C4-2B (cell line): ENCODE data around the gene PRDM9.
A peak's percentile ranks its signal among the peaks of the same experiment; 100 is the strongest.
"Not testable (repeated sequence)": the region's sequence is repeated elsewhere in the genome, so short reads cannot be mapped to it uniquely, and the experiment has no call there.

Experiments used
- H3K27ac ChIP-seq: fragments of 450-650 bp; 2 replicates; pipeline ENCODE4 v1.5.1; 2017
- ZFX ChIP-seq: fragments of 450-650 bp; IDR thresholded peaks from 2 replicates; pipeline ENCODE4 v1.6.1; 2017
- TF ChIP-seq, protein P1 (sequence below): fragments of 450-650 bp; conservative IDR thresholded peaks from 2 replicates; pipeline ENCODE4 v1.5.1; 2017; ENCODE audit warnings: mild to moderate bottlenecking

The PRDM9 gene

DNA sequence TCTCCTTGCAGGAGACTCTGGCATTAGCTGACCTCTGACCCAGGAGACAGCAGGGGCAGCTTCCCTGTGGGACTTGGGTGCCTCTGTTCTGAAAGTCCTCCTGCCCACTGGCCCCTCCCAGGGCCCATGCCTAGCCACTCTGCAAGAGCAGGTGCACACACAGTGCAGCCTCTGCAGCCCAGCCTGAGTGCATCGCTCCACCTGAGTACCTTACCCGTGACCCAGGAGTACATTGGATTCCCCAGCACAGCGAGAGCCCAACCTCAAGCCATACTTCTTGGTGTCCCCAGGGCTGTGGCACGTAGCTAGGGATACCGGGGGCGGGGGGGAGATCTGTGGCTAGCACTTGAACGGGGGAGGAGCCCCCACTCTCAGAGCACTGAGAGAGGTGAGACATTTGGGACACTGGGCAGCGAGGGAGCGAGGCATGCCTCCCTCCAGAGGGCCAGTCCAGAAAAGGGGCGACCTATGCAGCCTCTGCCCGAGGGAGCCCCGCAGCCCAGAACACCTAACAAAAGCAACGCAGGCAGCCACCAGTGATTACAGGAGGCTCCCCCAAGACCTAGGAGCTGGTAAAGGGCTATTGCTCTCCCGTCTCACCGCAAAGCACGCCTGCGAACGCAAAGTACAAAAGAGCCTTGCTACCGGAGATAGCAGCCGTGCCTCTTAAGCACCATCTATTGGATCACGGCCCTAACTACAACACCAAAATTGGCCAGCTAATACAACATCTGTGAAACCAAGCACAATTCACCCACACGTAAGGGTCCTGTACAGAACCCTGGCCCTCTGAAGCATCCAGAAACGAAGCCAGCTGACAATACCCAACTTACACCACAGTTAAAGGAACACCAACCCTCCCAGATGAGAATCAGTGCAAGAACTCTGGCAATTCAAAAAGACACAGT is 826 bp upstream of the PRDM9 start:
- TF ChIP-seq ZFX = no peak
- TF ChIP-seq, protein P1, sequence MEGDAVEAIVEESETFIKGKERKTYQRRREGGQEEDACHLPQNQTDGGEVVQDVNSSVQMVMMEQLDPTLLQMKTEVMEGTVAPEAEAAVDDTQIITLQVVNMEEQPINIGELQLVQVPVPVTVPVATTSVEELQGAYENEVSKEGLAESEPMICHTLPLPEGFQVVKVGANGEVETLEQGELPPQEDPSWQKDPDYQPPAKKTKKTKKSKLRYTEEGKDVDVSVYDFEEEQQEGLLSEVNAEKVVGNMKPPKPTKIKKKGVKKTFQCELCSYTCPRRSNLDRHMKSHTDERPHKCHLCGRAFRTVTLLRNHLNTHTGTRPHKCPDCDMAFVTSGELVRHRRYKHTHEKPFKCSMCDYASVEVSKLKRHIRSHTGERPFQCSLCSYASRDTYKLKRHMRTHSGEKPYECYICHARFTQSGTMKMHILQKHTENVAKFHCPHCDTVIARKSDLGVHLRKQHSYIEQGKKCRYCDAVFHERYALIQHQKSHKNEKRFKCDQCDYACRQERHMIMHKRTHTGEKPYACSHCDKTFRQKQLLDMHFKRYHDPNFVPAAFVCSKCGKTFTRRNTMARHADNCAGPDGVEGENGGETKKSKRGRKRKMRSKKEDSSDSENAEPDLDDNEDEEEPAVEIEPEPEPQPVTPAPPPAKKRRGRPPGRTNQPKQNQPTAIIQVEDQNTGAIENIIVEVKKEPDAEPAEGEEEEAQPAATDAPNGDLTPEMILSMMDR = peak; percentile 60
- H3K27ac ChIP-seq = peak overlapping the region; percentile 67

DNA sequence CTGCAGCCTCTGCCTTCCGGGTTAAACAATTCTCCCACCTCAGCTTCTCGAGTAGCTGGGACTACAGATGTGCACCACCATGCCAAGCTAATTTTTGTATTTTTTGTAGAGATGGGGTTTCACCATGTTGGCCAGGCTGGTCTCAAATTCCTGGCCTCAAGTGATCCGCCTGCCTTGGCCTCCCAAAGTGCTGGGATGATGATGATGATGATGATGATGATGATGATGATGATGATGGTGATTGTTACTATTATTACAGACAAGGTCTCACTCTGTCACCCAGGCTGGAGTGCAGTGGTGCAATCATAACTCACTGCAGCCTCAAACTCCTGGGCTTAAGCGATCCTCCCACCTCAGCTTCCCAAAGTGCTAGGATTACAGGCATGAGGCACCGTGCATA is 3.0 kb downstream of the PRDM9 start:
- H3K27ac ChIP-seq = not testable (repeated sequence)

DNA sequence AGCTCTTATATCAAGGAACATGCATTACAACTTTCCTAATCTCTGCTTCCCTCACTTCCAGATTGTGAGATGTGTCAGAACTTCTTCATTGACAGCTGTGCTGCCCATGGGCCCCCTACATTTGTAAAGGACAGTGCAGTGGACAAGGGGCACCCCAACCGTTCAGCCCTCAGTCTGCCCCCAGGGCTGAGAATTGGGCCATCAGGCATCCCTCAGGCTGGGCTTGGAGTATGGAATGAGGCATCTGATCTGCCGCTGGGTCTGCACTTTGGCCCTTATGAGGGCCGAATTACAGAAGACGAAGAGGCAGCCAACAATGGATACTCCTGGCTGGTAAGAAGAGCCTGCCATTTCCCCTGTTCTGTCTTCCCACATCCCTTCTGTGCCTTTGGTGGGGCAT is 15.1 kb downstream of the PRDM9 start:
- TF ChIP-seq, protein P1 = no peak
- TF ChIP-seq ZFX = no peak
- no peak overlapping the region for H3K27ac ChIP-seq

DNA sequence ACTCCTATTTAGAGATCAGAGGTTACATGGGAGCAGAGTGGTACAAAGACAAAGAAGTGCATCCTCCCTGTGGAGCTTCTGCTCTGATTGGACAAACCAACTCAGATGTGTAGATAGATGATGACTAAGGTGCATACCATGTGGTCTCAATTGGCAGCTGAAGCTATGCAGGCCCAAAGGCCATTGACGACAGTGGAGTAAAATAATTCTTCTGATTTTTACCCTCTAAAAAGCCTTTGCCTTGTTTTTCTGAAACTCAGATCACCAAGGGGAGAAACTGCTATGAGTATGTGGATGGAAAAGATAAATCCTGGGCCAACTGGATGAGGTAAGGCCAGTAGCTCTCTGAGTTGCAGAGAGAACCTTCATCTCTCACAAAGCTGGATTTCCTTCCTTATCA is 15.6 kb downstream of the PRDM9 start:
- no peak overlapping the region for H3K27ac ChIP-seq
- TF ChIP-seq, protein P1 = no peak
- TF ChIP-seq ZFX = no peak

DNA sequence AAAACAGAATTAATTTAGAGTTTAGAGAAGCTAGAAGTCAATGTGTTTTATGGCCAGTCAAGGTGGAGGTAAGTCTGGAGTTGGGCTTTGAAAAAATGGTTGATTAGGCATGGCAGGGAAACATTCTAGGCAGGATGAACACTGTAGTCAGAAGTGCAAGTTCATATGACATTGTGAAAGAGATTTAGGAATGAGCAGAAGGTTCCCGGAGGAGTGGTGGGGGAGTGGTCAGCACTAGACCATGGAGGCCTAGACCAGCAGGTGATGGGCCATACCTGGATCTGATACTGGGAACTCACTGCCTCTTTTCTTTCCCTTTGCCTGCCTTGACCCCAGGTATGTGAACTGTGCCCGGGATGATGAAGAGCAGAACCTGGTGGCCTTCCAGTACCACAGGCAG is 16.6 kb downstream of the PRDM9 start:
- no peak overlapping the region for H3K27ac ChIP-seq
- no peak for TF ChIP-seq ZFX
- TF ChIP-seq, protein P1 = no peak

DNA sequence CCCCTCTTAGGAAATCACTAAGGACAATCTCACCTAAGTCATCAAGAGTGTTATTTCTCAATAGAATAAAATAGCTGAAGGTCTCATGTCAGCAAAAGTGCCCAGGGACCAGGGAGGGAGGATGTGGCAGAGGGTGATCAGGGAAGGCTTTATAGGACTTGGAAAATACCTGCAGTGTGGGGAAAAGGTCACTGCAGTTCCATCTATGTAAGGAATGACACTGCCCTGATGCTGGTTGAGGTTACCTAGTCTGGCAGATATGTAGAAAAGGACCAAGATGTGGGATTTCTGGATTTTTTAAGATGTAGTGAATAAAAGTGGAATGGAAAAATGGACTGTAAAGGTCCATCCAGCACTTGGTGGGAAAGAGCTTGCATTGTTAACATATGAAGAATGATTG is 18.3 kb downstream of the PRDM9 start:
- H3K27ac ChIP-seq = no peak overlapping the region
- TF ChIP-seq, protein P1 = no peak
- TF ChIP-seq ZFX = no peak

DNA sequence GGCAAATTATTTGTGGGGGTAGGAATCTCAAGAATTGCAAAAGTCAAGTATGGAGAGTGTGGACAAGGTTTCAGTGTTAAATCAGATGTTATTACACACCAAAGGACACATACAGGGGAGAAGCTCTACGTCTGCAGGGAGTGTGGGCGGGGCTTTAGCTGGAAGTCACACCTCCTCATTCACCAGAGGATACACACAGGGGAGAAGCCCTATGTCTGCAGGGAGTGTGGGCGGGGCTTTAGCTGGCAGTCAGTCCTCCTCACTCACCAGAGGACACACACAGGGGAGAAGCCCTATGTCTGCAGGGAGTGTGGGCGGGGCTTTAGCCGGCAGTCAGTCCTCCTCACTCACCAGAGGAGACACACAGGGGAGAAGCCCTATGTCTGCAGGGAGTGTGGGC is 19.2 kb downstream of the PRDM9 start:
- not testable (repeated sequence) for H3K27ac ChIP-seq

DNA sequence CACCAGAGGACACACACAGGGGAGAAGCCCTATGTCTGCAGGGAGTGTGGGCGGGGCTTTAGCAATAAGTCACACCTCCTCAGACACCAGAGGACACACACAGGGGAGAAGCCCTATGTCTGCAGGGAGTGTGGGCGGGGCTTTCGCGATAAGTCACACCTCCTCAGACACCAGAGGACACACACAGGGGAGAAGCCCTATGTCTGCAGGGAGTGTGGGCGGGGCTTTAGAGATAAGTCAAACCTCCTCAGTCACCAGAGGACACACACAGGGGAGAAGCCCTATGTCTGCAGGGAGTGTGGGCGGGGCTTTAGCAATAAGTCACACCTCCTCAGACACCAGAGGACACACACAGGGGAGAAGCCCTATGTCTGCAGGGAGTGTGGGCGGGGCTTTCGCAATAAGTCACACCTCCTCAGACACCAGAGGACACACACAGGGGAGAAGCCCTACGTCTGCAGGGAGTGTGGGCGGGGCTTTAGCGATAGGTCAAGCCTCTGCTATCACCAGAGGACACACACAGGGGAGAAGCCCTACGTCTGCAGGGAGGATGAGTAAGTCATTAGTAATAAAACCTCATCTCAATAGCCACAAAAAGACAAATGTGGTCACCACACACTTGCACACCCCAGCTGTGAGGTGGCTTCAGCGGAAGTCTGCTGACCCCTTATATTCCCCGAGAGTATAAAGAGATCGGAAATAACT is 20.0 kb downstream of the PRDM9 start:
- not testable (repeated sequence) for H3K27ac ChIP-seq

DNA sequence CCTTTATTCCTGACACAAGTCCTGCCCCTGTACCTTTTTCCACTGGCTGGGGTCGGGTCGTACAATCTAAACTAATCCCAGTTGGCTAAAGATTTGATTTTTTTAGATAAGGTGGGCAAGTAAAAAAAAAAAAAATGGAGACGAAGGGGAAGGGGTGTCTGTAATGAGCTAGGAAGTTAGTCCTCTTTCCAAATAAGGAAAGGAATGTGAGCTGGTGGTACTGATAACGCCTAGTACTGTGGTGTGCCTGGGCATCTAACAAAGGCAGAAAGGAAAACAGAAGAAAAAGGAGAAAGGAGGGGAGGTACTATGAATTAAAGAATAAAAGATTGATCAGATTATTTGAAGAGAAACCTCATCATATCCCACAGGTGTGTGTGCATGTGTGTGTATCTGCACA is 21.3 kb downstream of the PRDM9 start:
- no peak overlapping the region for H3K27ac ChIP-seq
- TF ChIP-seq, protein P1 = no peak
- no peak for TF ChIP-seq ZFX
